HG02981 (cell line): ENCODE results near the gene CRYZL1.
"Not testable (repeated sequence)": the region's sequence is repeated elsewhere in the genome, so short reads cannot be mapped to it uniquely, and the experiment has no call there.

Source experiments
- ATAC-seq: cut with Tn5 transposase; IDR thresholded peaks from one replicate; pipeline ENCODE4 v1.9.1; 2021; ENCODE audit warnings: mild to moderate bottlenecking, moderate library complexity; ENCODE audit not compliant: unreplicated experiment

The CRYZL1 gene

DNA sequence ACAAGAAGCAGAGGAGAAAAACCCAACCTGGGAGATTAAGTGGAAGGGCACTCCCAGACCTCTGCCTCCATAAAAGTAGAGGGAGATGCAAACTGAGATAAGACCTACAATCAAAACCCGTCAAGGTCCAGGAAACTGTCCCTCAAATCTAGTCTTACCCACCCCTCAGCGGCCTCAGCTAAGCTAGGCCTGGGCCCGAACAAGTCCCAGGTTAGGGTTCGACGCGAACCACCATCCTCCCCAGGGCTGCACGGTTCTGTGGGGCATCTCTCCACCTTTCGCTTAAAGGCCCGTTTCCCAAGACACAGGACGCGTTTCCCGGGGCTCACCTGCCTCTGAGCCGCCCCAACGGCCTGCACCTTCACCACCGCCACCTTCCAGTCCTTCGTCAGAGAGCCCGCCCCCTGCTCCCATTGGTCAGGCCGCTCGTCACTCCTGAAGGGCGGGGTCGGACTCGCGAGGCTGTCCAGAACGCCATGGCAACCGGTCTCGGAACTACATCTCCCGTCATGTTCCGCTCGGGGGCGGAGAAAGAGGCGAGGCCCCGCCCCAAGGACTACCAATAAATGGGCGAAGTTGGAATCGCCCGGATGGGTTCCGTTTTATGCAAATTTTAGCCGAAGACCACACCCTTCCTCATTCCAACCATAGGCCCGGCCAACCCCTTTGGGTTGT lies at the start of gene CRYZL1:
Gene CRYZL1, minus strand, starts transcription at position 390 of the 675 bp plus-strand sequence. CDS start 10,190 bp downstream, outside the sequence.
- peak; percentile 83 for ATAC-seq

DNA sequence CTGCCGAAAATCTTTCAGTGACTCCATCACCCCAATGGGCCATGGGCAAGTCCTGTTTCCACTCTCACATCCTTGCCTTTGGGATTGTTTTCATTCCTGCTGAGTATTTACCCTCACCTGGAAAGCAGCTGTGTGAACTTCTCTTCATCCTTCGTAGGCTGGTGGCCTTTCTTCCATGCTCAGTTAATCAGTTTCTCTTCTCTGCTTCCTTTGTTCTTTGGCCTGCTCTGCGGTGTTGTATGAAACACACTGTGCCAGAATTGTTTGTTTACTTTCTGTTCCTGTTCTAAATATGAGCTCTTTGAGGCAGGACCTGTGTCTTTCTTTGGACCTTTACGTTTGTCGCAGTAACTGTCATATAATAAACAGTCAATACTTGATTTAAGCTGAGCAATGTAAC lies 49.3 kb upstream of the CRYZL1 start:
- ATAC-seq: no peak

DNA sequence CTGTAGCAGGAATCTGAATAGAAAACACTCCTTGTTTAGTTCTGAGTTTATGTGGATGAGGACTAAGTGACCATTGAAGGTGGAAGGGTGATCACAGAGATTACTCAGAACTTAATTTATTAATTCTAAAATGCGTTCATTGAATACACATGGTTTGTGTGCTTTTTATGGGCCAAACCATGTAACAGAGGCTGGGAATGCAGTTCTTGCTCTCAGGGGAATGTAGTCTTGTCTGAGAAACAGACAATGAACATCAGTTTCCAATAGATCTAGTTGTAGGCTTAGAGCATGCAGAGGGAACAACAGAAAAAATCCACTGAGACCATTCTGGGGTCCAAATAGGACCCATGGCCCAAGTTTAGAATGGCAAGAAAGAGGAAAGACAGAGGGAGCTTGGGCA lies 46.8 kb upstream of the CRYZL1 start:
- no peak for ATAC-seq

DNA sequence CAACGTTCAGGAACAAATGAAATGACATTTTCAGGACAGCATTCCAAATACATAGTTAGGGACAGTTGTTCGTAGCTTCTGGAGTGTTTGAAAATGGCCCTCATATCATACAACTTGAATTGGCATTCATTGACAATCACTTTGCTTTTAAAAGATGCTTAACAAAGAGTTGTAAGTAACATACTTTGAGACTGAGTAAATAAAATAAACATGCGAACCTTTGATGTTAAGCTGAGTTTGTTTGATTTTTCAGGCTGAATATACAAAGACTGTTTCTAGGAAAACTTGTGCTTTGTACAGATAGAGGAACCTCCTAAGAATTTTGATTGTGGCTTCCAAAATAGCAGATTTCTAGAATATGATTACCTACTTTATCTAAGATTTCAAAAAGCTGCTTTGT lies 46.1 kb upstream of the CRYZL1 start:
- ATAC-seq: no peak

DNA sequence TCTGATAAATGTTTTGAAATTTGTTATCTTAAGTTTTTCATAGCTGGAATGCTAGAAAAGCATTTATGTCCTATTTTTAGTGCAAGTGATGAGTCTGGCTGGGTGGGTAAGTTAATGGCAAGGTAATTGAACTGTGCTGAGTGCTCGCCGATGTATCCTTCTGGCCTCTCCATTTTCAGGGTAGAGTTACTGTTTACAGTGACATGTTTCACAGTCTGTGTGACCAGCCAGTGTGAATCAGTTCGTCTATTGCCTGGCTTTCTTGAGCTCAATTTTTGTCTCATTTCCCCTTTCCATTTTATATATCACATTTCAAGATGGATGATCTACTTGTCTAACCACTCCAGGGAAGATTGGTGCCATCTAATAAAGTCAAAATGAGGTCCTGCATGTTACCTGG lies 44.8 kb upstream of the CRYZL1 start:
- no peak for ATAC-seq

DNA sequence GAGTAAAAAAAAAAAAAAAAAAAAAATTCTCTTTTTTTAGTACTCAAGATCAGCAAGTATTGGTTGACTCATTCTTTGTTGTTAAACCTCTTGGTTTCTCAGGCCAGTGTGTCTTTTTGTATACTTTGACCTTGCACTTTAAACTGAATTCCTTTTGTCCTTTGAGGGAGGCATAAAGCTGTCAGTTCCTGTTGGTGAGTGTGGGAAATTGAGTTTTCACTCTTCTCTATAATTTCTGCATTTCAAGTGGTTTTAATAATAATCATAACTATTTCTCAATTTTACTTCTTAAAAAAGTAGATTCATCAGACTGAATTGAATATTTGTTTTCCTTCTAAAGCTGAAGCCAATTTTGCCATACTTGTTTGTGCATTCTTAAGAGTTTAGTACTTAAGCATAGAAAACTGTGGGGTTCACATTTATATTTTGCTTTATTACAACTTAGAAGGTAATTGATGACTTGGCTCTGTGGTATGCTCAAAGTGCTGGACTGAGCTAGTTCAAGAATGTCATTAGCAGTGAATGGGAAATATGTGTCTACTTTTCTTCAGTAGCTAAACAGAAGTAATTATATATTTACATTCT lies 44.2 kb upstream of the CRYZL1 start:
- no peak for ATAC-seq

DNA sequence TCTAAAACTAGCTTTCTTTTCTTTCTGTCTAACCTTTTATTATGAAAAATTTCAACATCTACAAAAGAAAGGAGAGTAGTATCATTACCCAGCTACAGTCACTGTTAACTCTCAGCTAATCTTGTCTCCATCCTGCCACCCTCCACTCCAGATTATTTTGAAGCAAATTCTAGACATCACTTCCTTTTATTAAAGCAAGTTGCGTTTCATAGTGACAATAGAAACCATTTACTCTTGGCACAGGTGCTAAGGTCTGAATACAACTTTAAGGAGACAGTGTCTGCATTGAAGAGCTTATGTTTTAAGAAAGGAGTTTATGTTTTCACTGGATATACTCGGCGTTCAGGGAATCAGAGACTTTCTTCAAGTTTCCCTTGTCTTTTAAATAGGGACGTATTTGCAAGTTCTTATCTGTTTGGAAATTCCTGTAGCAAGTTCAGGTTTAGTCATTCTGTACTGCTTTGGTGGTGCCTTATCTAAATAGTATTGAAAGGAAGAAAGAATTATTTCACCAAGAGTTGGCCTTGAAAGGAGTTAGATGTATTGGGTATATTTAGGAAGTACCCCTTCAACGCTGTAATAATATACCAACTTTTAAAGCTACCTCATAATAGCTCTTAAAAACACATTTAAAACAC lies 43.5 kb upstream of the CRYZL1 start:
- no peak for ATAC-seq

DNA sequence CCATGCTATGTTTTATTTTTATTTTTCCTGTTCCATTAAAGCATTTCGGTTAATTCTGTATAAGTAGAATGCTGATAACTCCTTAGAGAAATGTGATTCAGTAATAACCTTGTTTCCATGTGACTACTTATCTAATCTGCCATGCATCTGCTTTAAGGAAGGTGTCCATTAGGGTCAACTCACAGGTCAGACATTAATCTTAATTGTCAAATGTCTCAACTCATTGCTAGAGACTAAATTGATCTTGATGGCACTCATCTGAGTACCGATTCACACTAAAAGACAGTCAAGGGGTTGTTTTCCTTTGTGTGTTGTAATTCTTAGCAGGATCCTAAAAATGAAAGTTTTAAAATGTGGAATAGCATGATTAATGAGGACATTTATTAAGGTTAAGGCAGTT lies 42.5 kb upstream of the CRYZL1 start:
- ATAC-seq: no peak

DNA sequence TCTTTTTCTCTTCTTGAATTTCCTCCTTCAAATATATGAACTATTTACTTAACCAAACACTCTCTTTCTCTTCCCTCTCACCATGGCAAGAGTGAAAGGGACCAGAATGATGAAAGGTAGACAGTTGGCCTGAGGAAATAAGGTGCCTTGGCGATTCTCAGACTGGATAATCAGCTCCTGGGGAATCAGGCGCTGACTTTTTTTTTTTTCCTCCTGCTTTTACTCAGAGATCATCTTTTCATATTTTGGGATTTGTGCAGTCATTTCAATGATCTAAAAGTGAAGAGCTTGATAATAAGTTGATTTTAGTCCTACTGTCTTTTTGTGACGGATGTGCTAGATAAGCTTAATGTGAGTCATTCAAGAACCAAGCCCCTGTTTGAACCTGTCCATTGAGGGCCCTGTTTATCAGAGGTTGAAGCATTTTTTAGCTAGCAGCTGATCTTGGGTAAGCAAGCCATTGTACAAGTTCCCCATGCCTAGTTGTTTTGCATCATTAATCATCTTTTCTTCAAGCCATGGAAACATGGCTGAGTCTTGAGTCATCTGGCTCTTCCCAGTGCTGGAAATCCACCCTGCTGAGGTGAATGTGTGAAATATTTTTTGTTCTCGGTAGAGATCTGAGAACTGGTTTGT lies 41.6 kb upstream of the CRYZL1 start:
- ATAC-seq: no peak

DNA sequence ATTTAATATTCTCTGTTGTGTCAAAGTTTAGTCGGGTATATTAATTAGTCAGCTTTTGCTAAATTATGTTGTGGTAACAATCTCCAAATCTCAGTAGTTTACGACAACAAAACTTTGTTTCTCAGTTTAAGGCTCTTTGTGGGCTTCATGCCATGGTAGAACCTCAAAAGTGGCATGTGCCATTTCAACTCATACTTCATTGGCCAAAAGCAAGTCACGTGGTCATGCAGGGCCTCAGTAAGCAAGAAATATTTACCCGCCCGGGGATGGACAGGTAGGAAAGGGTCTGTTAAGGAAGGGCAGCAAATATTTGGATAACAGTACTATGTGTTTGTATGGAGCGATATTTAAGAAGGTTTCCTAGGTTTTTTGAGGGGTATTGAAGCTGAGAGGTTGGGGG lies 39.3 kb upstream of the CRYZL1 start:
- ATAC-seq: no peak

DNA sequence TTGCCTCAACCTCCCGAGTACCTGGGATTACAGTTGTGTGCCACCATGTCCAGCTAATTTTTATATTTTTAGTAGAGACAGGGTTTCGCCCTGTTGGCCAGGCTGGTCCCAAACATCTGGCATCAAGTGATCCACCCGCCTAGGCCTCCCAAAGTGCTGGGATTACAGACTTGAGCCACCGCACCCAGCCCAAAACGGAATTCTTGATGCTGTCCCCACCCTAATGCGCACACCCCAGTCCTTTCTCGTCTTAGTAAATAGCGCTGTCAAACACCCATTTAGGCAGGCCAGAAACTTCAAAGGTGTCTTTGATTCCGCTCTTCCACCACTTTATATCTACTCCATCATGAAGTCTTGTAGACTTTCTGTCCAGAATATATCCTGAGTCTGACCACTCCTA lies 35.9 kb upstream of the CRYZL1 start:
- ATAC-seq: no peak

DNA sequence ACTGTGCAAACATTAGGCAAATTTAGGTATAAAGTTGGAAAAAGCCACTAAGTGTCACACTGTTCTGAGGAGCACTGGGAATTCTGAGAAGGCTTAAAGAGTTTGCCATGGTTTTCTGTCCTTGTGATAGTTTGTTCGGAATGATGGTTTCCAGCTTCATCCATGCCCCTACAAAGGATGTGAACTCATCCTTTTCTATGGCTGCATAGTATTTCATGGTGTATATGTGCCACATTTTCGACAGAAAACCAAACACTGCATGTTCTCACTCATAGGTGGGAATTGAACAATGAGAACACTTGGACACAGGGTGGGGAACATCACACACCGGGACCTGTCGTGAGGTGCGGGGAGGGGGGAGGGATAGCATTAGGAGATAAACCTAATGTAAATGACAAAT lies 35.1 kb upstream of the CRYZL1 start:
- not testable (repeated sequence) for ATAC-seq

DNA sequence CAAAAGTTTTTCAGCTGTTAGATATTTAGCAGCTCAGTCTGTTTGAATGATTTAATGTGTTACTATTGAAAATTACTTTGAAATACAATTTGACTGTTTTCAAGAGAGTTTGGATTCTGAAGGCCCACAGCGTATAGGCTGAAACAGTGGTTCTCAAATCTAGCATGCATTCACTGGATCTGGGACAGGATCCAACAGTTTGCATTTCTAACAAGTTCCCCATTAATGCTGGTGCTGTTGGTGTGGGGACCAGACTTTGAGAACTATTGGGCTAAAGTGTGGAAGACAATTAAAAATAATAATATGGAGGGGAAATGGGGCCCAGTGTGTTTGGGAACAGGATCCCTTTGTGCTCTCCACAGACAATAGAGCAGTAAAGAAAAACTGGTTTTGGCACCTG lies 32.7 kb upstream of the CRYZL1 start:
- ATAC-seq: no peak

DNA sequence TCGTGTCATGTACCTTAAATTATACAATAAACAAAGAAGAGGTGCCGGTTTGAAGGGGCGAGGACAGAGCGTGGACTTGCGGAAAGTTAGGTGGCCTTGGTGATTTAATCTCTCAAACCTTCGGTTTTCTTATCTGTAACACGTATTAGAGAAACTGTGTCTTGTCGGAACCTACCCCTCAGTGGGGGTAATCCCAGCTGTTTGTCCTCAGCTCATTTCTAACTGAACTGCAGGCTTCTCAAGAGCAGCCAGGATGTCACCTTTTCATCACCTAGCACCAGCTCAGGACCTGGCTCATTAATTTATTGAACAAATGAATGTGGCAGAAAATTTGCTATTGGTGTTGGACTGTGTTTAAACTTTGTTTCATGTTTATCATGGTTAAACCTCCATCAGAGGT lies 31.9 kb upstream of the CRYZL1 start:
- no peak for ATAC-seq

DNA sequence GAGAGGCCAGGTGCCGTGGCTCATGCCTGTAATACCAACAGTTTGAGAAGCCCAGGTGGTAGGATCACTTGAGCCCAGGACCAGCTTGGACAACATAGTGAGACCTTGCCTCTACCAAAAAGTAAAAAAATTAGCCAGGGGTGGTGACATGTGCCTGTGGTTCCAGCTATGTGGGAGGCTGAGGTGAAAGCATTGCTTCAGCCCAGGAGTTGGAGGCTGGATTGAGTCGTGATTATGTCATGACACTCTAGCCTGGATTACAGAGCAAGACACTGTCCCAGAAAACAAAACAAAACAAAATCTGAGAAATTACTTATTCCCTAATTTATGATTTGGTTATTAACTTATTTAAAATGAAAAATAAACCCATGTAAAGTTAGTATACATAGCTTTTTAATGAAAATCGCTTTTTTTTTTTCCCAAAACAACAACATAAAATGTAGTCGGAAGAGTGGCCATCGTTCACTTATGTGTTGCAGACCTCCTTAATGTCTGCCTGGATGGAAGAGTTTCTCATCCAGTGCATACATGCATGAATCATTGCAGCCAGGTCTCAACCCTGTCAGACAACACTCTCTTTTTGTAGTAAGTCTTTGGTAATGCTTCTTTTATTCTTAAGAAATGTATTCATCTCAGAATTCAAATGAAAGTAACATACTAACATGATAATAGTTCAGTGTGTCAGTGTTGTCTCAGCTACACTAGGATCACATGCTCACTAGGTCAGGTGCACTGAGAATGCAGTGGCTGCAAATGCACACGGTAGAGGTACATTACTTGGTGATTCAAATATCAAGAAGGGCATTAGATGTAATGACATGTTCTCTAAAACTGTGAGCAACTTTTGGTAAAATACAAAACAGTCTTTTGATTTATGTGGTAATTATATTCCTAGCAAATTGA lies 28.8 kb upstream of the CRYZL1 start:
- ATAC-seq: no peak

DNA sequence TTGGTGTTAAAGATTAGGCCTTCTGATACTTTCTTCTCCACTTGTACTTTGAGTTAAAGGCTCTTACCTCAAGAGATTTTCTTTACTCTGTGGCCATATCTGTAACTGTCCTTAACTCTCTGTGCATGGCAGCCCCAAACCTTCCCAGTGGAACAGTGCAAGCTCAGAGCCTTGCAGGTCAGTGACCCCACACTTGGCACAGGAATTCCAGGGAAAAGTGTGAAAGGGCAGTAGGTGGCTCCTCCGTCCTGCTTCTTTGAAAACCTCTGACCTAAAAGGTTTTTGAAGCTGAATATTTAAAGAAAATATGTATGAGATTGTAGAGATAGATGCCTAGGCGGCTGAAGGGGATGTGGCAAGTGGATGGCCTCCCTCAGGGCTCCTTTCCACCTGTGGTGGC lies 27.1 kb upstream of the CRYZL1 start:
- no peak for ATAC-seq

DNA sequence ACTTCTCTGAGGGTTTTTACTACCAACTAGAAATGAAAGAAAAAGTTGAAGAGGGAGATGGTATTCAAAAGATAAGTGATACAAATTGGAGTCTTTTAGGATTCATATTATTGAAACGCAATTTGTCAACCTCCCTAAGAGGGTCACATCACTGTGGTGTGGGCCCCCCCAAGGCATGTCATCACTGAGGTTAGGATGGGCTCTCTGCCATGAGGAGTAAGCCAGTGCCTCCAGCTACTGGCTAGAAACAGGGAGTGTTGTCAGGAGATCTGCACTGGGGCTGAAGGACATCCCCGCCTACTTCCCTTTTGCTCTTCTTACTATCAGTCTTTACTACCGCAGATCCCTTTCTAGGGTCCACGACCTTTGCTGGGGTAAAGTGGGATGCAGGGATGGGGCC lies 26.6 kb upstream of the CRYZL1 start:
- no peak for ATAC-seq

DNA sequence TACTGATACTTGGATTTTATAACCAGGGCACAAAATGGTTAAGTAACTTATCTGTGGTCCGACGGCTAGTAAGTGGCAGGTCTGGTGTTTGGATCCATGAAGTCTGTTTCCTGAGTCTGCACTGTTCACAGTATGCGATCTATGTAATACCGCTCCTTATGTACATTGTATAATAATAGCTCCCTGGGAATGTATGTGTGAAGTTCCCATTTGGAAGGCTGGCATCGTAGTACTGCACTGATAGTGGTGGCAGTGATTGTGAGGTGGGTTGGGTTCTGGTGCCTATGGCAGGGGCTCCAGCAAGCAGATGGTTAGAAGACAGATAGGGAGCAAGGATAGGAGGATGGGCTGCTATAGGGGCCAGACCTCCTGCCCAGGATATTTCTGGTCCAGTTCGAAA lies 26.1 kb upstream of the CRYZL1 start:
- no peak for ATAC-seq

DNA sequence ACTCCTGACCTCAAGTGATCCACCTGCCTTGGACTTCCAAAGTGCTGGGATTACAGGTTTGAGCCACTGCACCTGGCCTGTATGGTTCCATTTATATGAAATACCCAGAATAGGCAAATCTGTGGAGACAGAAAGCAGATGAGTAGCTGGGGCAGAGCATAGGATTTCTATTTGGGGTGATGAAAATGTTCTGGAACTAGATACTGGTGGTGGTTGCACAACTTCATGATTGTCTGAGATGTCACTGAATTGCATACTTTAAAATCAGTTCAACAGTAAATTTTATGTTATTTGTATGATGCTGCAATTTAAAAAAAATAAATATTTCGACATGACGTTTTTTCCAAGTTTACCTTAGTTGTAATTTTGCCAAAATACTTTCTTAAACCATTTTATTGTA lies 24.6 kb upstream of the CRYZL1 start:
- no peak for ATAC-seq

DNA sequence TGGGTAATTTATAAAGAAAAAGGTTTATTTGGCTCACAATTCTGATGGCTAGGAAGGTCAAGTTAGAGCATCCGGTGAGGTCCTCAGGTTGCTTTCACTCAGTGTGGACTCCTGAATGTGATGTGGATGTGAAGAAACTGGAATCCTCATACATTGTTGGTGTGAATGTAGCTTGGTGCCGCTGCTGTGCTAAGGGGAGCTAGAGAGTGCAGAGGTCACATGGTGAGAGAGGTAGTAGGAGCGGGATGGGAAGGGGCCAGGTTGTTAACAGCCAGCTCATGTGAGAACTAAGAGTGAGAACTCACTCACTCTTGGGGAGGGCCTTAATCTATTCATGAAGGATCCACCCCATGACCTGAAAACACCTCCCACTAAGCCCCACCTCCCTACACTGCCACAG lies 22.6 kb upstream of the CRYZL1 start:
- no peak for ATAC-seq

DNA sequence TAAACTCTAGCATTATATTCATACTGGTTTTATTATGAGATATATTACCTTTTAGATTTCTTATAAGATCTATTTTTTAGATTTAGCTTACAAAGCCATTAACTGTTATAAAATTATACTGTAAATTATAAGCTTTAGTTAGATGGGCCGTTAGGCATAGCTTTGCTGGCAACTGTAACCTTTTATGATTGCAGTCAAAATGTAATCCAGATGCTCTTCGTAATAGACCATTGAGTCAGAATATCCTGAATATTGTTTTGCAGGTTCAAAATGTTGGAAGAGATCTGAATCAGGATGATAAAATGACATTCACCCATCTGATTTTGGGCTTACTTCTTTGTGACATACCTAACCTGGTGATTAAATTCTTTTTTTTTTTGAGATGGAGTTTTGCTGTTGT lies 21.7 kb upstream of the CRYZL1 start:
- ATAC-seq: no peak
